ENCODE results near the gene AIF1L. TPM values are rescaled to one million over a fixed set of nuclear protein-coding genes. Genes with fewer than 3 reads are reported as not detected.
A peak's percentile ranks its signal among the peaks of the same experiment; 100 is the strongest.

Gene AIF1L
- polyA plus RNA-seq, 1 donor = 347 TPM

DNA sequence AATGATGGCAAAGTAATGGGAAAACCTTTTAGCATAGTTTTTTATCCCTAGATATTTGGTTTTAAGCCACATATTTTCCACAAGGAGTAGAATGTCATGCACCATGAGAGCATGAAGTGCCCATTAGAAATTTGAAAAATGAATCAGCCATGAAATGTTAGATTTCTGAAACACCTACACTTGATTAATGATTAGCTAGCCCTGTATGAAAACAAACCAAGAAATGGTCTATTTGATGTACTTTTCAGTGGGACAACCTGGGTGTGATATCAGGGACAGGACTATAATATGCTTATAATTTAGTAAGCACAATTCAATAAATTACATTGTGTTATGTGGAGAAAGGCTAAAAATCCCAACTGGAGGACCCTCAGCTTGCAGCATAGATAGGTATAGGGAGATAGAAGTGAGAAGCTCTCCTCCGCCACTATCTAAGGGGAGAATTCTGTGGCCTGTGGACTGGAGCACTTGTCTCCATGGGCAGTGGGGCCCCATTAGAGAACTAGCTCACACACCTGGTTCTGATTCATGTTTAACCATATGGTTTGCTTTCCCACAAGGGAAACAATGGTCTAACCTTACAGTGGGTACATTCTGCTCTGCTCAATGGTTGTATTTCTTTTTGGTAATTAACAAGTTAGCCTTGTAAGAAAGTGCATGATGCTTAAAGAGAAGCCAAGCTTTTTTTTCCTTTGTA is 64.2 kb downstream of the AIF1L start:
- no peak for DNase-seq

DNA sequence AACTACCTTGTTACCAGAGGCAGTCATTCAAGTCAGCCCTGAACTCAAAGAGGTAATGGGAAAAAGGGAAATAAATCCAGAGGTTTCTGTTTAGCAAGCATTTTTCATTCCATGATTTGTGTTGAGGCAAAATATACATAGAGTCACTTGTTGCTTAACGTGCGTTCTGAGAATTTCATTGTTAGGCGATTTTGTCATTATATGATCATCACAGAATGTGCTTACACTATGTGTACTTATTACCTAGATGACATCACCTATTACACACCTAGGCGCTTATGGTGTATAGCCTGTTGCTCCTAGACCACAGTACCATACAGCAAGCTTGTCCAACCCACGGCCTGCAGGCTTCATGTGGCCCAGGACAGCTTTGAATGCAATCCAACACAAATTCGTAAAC is 65.3 kb downstream of the AIF1L start:
- DNase-seq = no peak

DNA sequence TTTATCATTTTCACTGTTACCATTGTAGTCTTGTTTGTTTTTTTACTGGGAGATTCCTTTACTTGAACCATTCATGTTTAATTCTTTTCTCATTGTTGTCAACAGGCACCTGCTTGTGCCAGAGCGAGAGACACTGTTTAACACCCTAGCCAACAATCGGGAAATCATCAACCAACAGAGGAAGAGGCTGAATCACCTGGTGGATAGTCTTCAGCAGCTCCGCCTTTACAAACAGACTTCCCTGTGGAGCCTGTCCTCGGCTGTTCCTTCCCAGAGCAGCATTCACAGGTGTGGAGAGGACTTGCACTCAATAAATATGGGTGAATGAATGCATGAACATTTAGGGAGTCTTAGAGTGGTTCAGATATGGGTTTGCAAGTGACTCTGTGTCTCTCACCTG is 66.6 kb downstream of the AIF1L start:
- no peak for DNase-seq

DNA sequence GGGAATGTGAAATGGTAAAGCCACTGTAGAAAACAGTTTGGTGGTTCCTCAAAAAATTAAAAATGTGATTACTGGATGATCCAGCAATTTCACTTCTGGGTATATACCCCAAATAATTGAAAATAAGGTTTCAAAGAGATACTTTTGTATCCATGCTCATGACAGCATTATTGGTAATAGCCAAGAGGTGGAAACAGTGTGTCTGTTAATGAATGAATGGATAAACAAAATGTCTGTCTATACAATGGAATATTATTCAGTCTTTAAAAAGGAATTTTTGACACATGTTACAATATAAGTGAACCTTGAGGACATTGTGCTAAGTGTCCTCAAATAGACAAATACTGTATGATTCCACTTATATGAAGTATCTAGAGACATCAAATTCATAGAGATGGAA is 69.2 kb downstream of the AIF1L start:
- no peak for DNase-seq

DNA sequence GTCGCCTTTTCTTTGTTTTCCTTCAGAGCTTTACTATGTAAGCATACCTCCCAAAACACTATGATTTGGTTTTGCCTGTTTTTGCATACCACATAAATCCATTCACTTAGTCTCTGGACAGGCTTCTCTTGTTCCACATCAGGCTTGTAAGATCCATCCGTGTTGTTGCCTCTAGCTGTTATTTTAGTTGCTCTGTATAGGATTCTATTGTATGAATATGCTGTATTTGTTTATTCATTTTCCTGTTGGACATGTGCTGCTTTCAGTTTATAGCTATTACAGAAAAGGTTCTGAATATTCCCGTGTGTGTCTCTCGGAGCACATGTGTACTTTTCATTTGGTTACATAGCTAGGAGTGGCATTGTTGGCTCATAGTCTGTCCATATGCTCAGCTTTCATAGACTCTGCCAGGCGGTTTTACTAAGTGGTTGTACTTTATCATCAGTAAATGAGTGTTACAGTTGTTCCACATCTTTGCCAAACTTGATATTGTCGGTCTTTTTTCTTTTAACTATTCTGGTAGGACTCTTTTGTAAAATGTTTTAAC is 70.9 kb downstream of the AIF1L start:
- DNase-seq = no peak

DNA sequence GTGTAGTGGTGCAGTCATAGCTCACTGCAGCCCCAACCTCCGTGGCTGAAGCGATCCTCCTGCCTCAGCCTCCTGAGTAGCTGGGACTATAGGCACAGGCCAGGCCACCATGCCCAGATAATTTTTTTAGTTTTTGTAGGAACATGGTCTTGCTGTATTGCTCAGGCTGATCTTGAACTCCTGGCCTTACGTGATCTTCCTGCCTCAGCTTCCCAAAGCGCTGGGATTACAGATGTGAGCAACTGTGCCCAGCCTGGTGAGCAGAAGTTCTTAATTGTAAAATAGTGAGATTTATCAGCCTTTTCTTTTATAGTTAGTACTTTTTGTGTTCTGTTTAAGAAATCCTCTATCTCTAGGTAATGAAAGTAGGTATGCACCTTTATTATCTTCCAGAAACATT is 71.6 kb downstream of the AIF1L start:
- no peak for DNase-seq

DNA sequence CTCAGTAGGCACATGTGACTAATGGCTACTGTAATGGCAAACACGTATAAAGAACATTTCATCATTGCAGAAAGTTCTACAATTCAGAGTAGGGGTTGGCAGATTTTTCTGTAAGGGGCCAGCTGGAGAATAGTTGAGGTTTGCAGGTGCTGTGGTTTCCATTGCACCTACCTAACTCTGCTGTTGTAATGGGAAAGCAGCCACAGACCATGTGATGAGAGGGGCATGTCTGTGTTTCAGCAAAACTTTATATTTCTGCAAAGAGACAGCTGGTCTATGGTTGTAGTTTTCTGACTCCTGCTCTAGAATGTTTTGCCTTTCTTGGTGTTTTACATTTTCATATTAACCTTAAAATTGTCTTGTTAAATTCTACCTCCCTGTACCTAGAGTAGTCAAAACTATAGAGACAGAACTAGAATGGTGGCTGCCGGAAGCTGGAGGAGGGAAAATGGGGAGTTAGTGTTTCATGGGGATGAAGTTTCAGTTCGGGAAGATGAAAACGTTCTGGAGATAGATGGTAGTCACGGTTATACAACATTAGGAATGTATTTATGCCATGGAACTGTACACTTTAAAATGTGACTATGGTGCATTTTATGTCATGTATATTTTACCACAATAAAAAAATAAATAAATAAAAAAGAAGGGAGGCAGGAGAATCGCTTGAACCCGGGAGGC is 73.4 kb downstream of the AIF1L start:
- DNase-seq = peak; percentile 24

Other genes with a start within 250 kb of the AIF1L start
- gene QRFP, start 199.7 kb upstream of the AIF1L start, polyA plus RNA-seq (ENCODE audit: insufficient read length) = 0.30 TPM
- gene FIBCD1, start 157.3 kb upstream of the AIF1L start, polyA plus RNA-seq (ENCODE audit: insufficient read length) = 0.08 TPM
- gene LAMC3, start 87.4 kb upstream of the AIF1L start, polyA plus RNA-seq (ENCODE audit: insufficient read length) = 22.8 TPM
- gene NUP214, start 29.1 kb downstream of the AIF1L start, polyA plus RNA-seq (ENCODE audit: insufficient read length) = 75.2 TPM
- 2.4 TPM for gene FAM78A, start 180.0 kb downstream of the AIF1L start, polyA plus RNA-seq (ENCODE audit: insufficient read length)
- gene PLPP7, start 193.2 kb downstream of the AIF1L start, polyA plus RNA-seq (ENCODE audit: insufficient read length) = 1.9 TPM